Measurements from ENCODE around the gene UROS. TPM values are rescaled to one million over a fixed set of nuclear protein-coding genes. Genes with fewer than 3 reads are reported as not detected.

Gene UROS
- total and polyA plus RNA-seq, 4 donors = 24.9 to 157 (median 37.9) TPM

DNA sequence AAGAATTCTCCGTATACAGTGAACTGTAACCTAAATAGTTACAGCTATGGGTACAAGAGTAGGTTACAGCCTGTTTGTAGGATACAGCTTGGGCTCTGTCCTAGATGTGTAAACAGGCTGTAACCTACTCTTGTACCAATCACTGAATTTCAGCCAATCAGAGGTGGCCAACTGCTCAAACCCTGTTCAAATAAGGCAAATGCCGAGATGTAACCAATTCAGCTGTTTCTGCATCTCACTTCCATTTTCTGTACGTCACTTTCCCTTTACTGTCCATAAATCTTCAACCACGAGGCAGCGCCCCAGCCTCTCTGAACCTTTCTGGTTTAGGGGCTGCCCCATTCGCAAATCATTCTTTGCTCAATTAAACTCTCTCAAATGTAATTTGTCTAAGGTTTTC lies 39.1 kb downstream of the UROS start:
- no peak overlapping the region for H3K9ac ChIP-seq (ENCODE audit: low read depth in 1 of 2, low read length in 2 of 2)
- H3K36me3 ChIP-seq (ENCODE audit: control insufficient read depth in 4 of 4, insufficient read depth in 3 of 4, low read depth in 1 of 4, low read length in 3 of 4) = peaks cover 0 to 13% (median 3%) of the 10 kb centered on the region in 4 donors
- no peak overlapping the region for H3K27ac ChIP-seq (ENCODE audit: low read depth in 1 of 2, low read length in 2 of 2)
- H3K4me3 ChIP-seq (ENCODE audit: low read depth in 1 of 3, low read length in 3 of 3) = no peak overlapping the region
- DNase-seq (ENCODE audit: low spot score) = no peak
- no peaks in the 10 kb centered on the region for H3K9me3 ChIP-seq (ENCODE audit: control insufficient read depth in 4 of 4, low read length in 3 of 4)
- no peaks in the 10 kb centered on the region for H3K4me1 ChIP-seq (ENCODE audit: control insufficient read depth in 4 of 4, insufficient read depth in 4 of 4, low read length in 3 of 4)
- TF ChIP-seq HNF4G (IDR thresholded peaks at IDR 0.05) (no peak), SP1 (IDR thresholded peaks at IDR 0.05) (no peak), FOXA2 (IDR thresholded peaks at IDR 0.05) (no peak)
- TF ChIP-seq, protein P1, sequence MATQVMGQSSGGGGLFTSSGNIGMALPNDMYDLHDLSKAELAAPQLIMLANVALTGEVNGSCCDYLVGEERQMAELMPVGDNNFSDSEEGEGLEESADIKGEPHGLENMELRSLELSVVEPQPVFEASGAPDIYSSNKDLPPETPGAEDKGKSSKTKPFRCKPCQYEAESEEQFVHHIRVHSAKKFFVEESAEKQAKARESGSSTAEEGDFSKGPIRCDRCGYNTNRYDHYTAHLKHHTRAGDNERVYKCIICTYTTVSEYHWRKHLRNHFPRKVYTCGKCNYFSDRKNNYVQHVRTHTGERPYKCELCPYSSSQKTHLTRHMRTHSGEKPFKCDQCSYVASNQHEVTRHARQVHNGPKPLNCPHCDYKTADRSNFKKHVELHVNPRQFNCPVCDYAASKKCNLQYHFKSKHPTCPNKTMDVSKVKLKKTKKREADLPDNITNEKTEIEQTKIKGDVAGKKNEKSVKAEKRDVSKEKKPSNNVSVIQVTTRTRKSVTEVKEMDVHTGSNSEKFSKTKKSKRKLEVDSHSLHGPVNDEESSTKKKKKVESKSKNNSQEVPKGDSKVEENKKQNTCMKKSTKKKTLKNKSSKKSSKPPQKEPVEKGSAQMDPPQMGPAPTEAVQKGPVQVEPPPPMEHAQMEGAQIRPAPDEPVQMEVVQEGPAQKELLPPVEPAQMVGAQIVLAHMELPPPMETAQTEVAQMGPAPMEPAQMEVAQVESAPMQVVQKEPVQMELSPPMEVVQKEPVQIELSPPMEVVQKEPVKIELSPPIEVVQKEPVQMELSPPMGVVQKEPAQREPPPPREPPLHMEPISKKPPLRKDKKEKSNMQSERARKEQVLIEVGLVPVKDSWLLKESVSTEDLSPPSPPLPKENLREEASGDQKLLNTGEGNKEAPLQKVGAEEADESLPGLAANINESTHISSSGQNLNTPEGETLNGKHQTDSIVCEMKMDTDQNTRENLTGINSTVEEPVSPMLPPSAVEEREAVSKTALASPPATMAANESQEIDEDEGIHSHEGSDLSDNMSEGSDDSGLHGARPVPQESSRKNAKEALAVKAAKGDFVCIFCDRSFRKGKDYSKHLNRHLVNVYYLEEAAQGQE (IDR thresholded peaks at IDR 0.05) = no peak
- WGBS = 86% methylated on average over 6 of the region's 6 CpGs
- no peaks in the 10 kb centered on the region for H3K27me3 ChIP-seq (ENCODE audit: control insufficient read depth in 4 of 4, insufficient read depth in 4 of 4, low read length in 3 of 4)

- no peak for TF ChIP-seq GABPA (IDR thresholded peaks at IDR 0.05 in 1 of 2, conservative IDR thresholded peaks at IDR 0.05 in 1 of 2)
- TF ChIP-seq HNF4A (conservative IDR thresholded peaks at IDR 0.05) = no peak
- no peak for TF ChIP-seq FOXA1 (IDR thresholded peaks at IDR 0.05)
- TF ChIP-seq NR2F2 (IDR thresholded peaks at IDR 0.05) = no peak
- TF ChIP-seq RAD21 (IDR thresholded peaks at IDR 0.05) = no peak
- TF ChIP-seq, protein P2, sequence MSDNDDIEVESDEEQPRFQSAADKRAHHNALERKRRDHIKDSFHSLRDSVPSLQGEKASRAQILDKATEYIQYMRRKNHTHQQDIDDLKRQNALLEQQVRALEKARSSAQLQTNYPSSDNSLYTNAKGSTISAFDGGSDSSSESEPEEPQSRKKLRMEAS (IDR thresholded peaks at IDR 0.05) = no peak
- TF ChIP-seq, protein P3, sequence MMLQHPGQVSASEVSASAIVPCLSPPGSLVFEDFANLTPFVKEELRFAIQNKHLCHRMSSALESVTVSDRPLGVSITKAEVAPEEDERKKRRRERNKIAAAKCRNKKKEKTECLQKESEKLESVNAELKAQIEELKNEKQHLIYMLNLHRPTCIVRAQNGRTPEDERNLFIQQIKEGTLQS (IDR thresholded peaks at IDR 0.05) = no peak
- TF ChIP-seq TAF1 (conservative IDR thresholded peaks at IDR 0.05) = no peak
- no peak for TF ChIP-seq JUND (IDR thresholded peaks at IDR 0.05)
- TF ChIP-seq FOXA2 (IDR thresholded peaks at IDR 0.05) = no peak
- TF ChIP-seq, protein P1 (IDR thresholded peaks at IDR 0.05) = no peak
- TF ChIP-seq YY1 (IDR thresholded peaks at IDR 0.05) = no peak
- no peak for TF ChIP-seq HNF4G (IDR thresholded peaks at IDR 0.05)
- TF ChIP-seq, protein P4, sequence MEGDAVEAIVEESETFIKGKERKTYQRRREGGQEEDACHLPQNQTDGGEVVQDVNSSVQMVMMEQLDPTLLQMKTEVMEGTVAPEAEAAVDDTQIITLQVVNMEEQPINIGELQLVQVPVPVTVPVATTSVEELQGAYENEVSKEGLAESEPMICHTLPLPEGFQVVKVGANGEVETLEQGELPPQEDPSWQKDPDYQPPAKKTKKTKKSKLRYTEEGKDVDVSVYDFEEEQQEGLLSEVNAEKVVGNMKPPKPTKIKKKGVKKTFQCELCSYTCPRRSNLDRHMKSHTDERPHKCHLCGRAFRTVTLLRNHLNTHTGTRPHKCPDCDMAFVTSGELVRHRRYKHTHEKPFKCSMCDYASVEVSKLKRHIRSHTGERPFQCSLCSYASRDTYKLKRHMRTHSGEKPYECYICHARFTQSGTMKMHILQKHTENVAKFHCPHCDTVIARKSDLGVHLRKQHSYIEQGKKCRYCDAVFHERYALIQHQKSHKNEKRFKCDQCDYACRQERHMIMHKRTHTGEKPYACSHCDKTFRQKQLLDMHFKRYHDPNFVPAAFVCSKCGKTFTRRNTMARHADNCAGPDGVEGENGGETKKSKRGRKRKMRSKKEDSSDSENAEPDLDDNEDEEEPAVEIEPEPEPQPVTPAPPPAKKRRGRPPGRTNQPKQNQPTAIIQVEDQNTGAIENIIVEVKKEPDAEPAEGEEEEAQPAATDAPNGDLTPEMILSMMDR (IDR thresholded peaks at IDR 0.05; ENCODE audit: low read depth, low read length, missing input control) = no peak
- no peak for TF ChIP-seq ZBTB33 (IDR thresholded peaks at IDR 0.05)
- Histone ChIP-seq H3K36me3 (ENCODE audit: control insufficient read depth in 4 of 4, insufficient read depth in 3 of 4, low read depth in 1 of 4, low read length in 3 of 4) (peaks cover 0 to 8% (median 3%) of the 10 kb centered on the region in 4 donors), H3K9me3 (ENCODE audit: control insufficient read depth in 4 of 4, low read length in 3 of 4) (no peaks in the 10 kb centered on the region), H3K4me3 (ENCODE audit: low read depth in 1 of 3, low read length in 3 of 3) (no peak overlapping the region), H3K9ac (ENCODE audit: low read depth in 1 of 2, low read length in 2 of 2) (no peak overlapping the region), H3K27me3 (ENCODE audit: control insufficient read depth in 4 of 4, insufficient read depth in 4 of 4, low read length in 3 of 4) (no peaks in the 10 kb centered on the region), H3K27ac (ENCODE audit: low read depth in 1 of 2, low read length in 2 of 2) (no peak overlapping the region), H3K4me1 (ENCODE audit: control insufficient read depth in 4 of 4, insufficient read depth in 4 of 4, low read length in 3 of 4) (no peaks in the 10 kb centered on the region)
- no peak for DNase-seq (ENCODE audit: low spot score)
- 96% methylated on average over 7 of the region's 7 CpGs for WGBS
These were observed 39.6 kb downstream of the UROS start for GRCh38 chr10:125783408-125783807.
